Natural killer cell (primary cell): ENCODE measurements around the gene CUZD1. TPM values are rescaled to one million over a fixed set of nuclear protein-coding genes. Genes with fewer than 3 reads are reported as not detected.

Source experiments
- ATAC-seq, 3 donors: fragments of 150-1000 bp in 2 of 3; fragments of 200-7000 bp in 1 of 3; cut with Tn5 transposase; 1 replicate in 1 of 3; 2 replicates in 2 of 3; pipeline ENCODE4 v1.10.0; 2021; ENCODE audit warnings: mild to moderate bottlenecking in 2 of 3, moderate library complexity in 2 of 3
- DNase-seq, 2 donors: peaks; one replicate each; pipeline versions ENCODE4 v3.0.0 to v3.0.0-alpha.2; 2013 to 2021; ENCODE audit warnings: mixed read lengths in 1 of 2
- H3K27ac ChIP-seq: one replicate; pipeline ENCODE4 v1.5.1; 2013; ENCODE audit warnings: mild to moderate bottlenecking, low read length
- H3K27me3 ChIP-seq: one replicate; pipeline ENCODE4 v1.6.1; 2013; ENCODE audit warnings: low read length; ENCODE audit not compliant: control insufficient read depth, insufficient read depth
- H3K36me3 ChIP-seq: one replicate; pipeline ENCODE4 v1.6.1; 2013; ENCODE audit warnings: low read length; ENCODE audit not compliant: control insufficient read depth, insufficient read depth
- H3K4me1 ChIP-seq: one replicate; pipeline ENCODE4 v1.6.1; 2013; ENCODE audit warnings: low read length; ENCODE audit not compliant: control insufficient read depth, insufficient read depth
- H3K4me3 ChIP-seq: one replicate; pipeline ENCODE4 v1.5.1; 2013; ENCODE audit warnings: low read length
- H3K9me3 ChIP-seq: one replicate; pipeline ENCODE4 v1.6.1; 2013; ENCODE audit warnings: low read length; ENCODE audit not compliant: control insufficient read depth, insufficient read depth
- H3K27ac Mint-ChIP-seq, 2 donors: one replicate each; pipeline ENCODE4 v1.8.0; 2022; ENCODE audit warnings: mild to moderate bottlenecking in 2 of 2, mixed read lengths in 2 of 2, moderate library complexity in 1 of 2
- H3K27me3 Mint-ChIP-seq, 2 donors: one replicate each; pipeline ENCODE4 v1.8.0; 2022; ENCODE audit warnings: low read depth in 2 of 2, mixed read lengths in 2 of 2
- H3K36me3 Mint-ChIP-seq: one replicate; pipeline ENCODE4 v1.8.0; 2022; ENCODE audit warnings: mixed read lengths
- H3K4me1 Mint-ChIP-seq, 2 donors: one replicate each; pipeline ENCODE4 v1.8.0; 2022; ENCODE audit warnings: mixed read lengths in 2 of 2
- H3K4me3 Mint-ChIP-seq: one replicate; pipeline ENCODE4 v1.8.0; 2022; ENCODE audit warnings: mild to moderate bottlenecking, moderate library complexity, mixed read lengths
- H3K9me3 Mint-ChIP-seq, 2 donors: one replicate each; pipeline ENCODE4 v1.8.0; 2022; ENCODE audit warnings: mixed read lengths in 2 of 2
- WGBS: methylation state at CpG from one replicate; pipeline ENCODE4 v1.1.7; 2013; ENCODE audit warnings: missing lambda C conversion rate; ENCODE audit not compliant: insufficient coverage; 5-methylcytosine and 5-hydroxymethylcytosine counted together
- intact Hi-C: fragments of 100-400 bp; cut with micrococcal nuclease; formaldehyde crosslinking; loops from one replicate; pipeline ENCODE4 v1.14.2; 2022
- total RNA-seq, 4 donors: library from RNA; stranded (reverse); fragments of 120-200 nt in 1 of 4; gene quantifications; one replicate each; pipeline versions ENCODE4 v1.2.3 to v1.2.4, GENCODE V29; 2013 to 2022
- TF ChIP-seq, protein P1 (sequence below): fragments of 200-600 bp; IDR thresholded peaks from one replicate; pipeline ENCODE4 v1.8.0; 2022; ENCODE audit warnings: antibody characterized with exemption

CUZD1 gene
- total RNA-seq, 3 donors from 2014 or later (not counting 1 experiment from before 2014, with no cell fraction given), result 0.61 to 0.78 (median 0.63) TPM

DNA sequence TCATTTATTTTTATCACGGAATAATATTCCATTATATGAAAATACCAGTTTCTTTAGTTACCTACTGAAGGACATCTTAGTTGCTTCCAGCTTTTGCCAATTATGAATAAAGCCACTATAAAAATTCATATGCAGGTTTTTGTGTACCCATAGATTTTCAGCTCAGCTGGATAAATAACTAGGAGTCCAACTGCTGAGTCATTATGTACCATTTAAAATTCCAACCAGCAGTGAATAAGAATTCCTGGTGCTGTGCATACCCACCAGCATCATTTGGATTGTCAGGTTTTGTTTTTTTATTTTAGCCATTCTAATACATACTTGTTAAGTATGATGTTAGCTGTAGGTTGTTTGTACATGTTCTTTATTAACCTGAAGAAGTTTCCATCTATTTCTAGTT, 19.2 kb upstream of the CUZD1 start:
- no peak for ATAC-seq
- 91% methylated on average over 1 of the region's 1 CpG for WGBS
- H3K27ac Mint-ChIP-seq, result no peak overlapping the region
- Histone ChIP-seq H3K9me3 (no peaks in the 10 kb centered on the region), H3K4me1 (no peaks in the 10 kb centered on the region), H3K27me3 (no peaks in the 10 kb centered on the region), H3K36me3 (no peaks in the 10 kb centered on the region), H3K4me3 (no peak overlapping the region), H3K27ac (no peak overlapping the region)
- intact Hi-C loops, result no loop called here
- H3K27me3 Mint-ChIP-seq, result no peaks in the 10 kb centered on the region
- TF ChIP-seq, protein P1, sequence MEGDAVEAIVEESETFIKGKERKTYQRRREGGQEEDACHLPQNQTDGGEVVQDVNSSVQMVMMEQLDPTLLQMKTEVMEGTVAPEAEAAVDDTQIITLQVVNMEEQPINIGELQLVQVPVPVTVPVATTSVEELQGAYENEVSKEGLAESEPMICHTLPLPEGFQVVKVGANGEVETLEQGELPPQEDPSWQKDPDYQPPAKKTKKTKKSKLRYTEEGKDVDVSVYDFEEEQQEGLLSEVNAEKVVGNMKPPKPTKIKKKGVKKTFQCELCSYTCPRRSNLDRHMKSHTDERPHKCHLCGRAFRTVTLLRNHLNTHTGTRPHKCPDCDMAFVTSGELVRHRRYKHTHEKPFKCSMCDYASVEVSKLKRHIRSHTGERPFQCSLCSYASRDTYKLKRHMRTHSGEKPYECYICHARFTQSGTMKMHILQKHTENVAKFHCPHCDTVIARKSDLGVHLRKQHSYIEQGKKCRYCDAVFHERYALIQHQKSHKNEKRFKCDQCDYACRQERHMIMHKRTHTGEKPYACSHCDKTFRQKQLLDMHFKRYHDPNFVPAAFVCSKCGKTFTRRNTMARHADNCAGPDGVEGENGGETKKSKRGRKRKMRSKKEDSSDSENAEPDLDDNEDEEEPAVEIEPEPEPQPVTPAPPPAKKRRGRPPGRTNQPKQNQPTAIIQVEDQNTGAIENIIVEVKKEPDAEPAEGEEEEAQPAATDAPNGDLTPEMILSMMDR, result no peak
- no peak overlapping the region for H3K4me3 Mint-ChIP-seq
- DNase-seq, result no peak
- H3K4me1 Mint-ChIP-seq, result peaks cover 12 to 30% of the 10 kb centered on the region in 2 donors
- peaks cover 0 to 2% of the 10 kb centered on the region in 2 donors for H3K9me3 Mint-ChIP-seq
- H3K36me3 Mint-ChIP-seq, result no peaks in the 10 kb centered on the region

DNA sequence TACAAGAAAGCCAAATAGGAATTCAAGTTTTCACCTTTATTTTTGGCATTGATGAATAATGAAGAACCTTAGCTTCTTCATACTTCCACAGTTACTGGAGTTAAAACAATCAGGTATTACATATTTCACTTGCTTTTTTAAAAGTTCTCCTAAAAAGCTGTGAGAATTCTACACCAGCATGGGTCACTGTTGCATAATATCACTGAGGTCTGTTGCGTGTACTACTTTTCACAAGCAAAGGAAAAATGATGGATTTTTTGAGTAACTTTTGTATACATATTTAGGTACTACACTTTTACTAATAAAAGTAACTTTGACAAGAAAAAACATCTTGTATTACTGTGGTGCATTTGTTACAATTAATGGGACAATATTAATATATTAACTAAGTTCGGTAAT, 18.5 kb upstream of the CUZD1 start:
- no peak overlapping the region for H3K4me3 ChIP-seq
- intact Hi-C loops, result no loop called here
- Mint-ChIP-seq H3K36me3 (no peaks in the 10 kb centered on the region), H3K9me3 (peaks cover 0 to 2% of the 10 kb centered on the region in 2 donors), H3K27me3 (no peaks in the 10 kb centered on the region), H3K4me1 (peaks cover 12 to 23% of the 10 kb centered on the region in 2 donors), H3K27ac (no peak overlapping the region), H3K4me3 (no peak overlapping the region)
- DNase-seq (no peak), ATAC-seq (no peak)
- WGBS, result 100% methylated on average over 1 of the region's 2 CpGs
- H3K27me3 ChIP-seq, result no peaks in the 10 kb centered on the region
- TF ChIP-seq, protein P1, result no peak
- H3K36me3 ChIP-seq, result no peaks in the 10 kb centered on the region
- no peaks in the 10 kb centered on the region for H3K9me3 ChIP-seq
- H3K4me1 ChIP-seq, result no peaks in the 10 kb centered on the region
- no peak overlapping the region for H3K27ac ChIP-seq

DNA sequence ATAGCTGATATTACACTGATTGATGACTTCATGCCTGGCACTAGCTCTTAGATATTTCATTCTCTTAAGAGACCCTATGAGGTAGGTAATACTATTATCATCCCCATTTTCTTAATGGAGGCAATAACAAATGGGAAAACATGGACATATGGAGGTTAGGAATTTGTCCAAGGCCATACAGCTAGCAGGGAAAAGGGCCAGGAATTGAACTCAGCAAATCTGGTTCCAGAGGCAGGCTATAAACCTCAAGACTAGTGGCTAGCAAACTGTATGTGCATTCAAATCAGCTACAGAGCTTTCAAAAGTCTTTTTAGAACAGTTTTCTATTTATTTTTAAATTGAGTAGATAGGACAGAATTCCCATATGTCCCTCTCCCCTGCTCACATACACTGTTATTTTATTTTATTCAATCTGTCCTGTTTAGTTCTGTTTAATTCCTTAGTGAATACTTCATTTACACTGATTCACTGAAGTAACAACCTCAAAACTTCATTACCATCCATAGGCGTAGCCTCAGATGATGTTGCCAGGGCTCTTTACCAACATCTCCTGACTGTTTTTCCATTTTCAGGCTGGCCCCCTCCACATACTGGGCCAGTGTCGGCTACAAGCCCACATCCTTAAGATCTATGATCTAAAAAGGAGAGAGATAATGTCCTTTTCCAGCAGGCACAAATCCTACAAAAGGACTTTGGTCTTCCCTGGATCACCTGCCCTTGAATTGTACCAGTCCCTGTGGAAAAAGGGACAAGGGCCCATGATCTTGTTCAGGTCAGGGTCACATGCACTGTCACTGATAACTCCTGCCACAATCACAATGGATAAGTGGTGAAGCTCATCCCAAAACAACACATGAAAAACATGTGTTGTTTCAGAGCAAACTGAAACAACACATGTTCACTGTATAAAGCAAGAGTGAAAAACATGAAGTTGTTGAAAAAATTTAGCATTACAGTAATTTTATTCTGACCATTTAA, 17.8 kb upstream of the CUZD1 start:
- Mint-ChIP-seq H3K27ac (no peak overlapping the region), H3K27me3 (no peaks in the 10 kb centered on the region), H3K36me3 (no peaks in the 10 kb centered on the region), H3K9me3 (peaks cover 0 to 2% of the 10 kb centered on the region in 2 donors), H3K4me3 (no peak overlapping the region), H3K4me1 (peaks cover 12 to 23% of the 10 kb centered on the region in 2 donors)
- TF ChIP-seq, protein P1, result no peak
- no peaks in the 10 kb centered on the region for H3K4me1 ChIP-seq
- ATAC-seq (no peak), DNase-seq (no peak)
- H3K9me3 ChIP-seq, result no peaks in the 10 kb centered on the region
- intact Hi-C loops, result no loop called here
- WGBS, result 87% methylated on average over 2 of the region's 2 CpGs
- H3K27me3 ChIP-seq, result no peaks in the 10 kb centered on the region
- H3K27ac ChIP-seq, result no peak overlapping the region
- no peaks in the 10 kb centered on the region for H3K36me3 ChIP-seq
- no peak overlapping the region for H3K4me3 ChIP-seq
